Fibroblast of pulmonary artery (primary cell): ENCODE results near the gene KLK8.

Experiments used
- DNase-seq: peaks from one replicate; pipeline ENCODE4 v3.0.0-alpha.2; 2010; ENCODE audit warnings: low read depth
- H3K4me3 ChIP-seq: replicated peaks from 2 replicates; pipeline ENCODE4 v1.5.1; 2011; ENCODE audit warnings: low read depth, mild to moderate bottlenecking, control low read depth, low read length, moderate library complexity
- TF ChIP-seq, protein P1 (sequence below): IDR thresholded peaks from 2 replicates; pipeline ENCODE4 v1.5.1; 2011; ENCODE audit warnings: mild to moderate bottlenecking, control low read depth, low read length, inconsistent platforms; ENCODE audit errors: missing control alignments

Gene KLK8

DNA sequence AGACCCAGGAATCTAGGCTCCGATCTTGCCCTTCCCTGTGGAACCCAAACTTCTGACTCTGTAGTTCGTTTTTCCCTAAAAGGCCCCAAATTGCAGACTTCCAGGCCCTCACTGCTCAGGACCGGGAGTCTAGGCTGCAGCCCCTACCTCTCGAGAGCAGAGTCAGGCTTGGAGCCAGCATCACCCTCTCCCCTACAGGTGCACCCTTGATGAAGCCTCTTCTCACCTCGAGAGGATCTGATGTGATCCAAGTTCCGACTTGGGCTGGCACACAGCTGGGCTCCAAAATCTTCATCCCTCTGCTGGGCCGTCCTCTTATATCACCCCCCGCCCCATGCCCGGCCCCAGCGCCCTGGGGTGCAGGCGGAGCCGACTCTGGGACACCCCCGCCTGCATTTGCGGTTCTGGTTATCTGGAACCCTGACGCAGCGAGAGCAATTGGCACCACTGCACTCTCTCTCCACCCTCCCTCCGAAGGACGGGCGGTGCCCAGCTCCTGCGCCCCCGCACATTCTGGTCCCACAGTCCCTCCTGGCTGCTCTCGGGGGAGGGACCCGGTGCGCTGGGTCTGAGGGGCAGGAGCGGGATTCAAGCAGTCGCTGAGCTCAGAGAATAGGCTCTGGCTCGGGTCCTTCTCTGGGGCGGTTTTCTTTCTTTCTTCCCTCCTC lies 17.6 kb downstream of the KLK8 start, which contains the start of gene KLK7:
Gene KLK7 (minus strand): TSS at position 293 of the 668 bp plus-strand sequence. CDS start 1,518 bp downstream, outside the sequence.
- DNase-seq = no peak
- TF ChIP-seq, protein P1, sequence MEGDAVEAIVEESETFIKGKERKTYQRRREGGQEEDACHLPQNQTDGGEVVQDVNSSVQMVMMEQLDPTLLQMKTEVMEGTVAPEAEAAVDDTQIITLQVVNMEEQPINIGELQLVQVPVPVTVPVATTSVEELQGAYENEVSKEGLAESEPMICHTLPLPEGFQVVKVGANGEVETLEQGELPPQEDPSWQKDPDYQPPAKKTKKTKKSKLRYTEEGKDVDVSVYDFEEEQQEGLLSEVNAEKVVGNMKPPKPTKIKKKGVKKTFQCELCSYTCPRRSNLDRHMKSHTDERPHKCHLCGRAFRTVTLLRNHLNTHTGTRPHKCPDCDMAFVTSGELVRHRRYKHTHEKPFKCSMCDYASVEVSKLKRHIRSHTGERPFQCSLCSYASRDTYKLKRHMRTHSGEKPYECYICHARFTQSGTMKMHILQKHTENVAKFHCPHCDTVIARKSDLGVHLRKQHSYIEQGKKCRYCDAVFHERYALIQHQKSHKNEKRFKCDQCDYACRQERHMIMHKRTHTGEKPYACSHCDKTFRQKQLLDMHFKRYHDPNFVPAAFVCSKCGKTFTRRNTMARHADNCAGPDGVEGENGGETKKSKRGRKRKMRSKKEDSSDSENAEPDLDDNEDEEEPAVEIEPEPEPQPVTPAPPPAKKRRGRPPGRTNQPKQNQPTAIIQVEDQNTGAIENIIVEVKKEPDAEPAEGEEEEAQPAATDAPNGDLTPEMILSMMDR = no peak
- no peak within 1 kb of the TSS for H3K4me3 ChIP-seq

GRCh38 chr19:50982186-50982585 lies 19.2 kb downstream of the KLK8 start:
- no peak overlapping the region for H3K4me3 ChIP-seq
- TF ChIP-seq, protein P1 = no peak
- no peak for DNase-seq

DNA sequence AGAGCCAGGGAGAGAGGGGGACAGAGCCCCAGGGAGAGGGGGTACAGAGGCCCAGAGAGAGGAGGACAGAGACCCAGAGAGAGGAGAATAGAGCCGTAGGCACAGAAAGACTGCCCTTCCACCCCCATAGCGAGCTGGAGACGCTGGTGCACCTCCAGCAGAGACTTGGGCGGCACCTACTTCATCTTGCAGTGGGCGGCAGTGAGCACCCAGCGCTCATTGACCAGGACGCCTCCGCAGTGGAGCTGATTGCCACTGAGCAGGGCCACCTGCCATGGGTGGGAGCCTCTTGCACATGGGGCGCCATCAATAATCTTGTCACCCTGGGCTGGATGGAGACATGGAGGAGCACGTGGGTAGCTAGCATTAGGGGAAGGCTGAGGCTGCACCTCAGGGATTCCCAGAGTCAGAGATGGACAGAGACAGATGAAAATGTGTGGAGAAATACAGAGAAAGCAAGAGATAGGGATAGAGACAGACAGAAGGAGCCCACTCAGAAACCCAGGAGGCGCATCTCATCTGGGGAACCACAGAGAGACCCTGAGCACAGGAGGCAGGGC lies 19.7 kb downstream of the KLK8 start:
- DNase-seq = no peak
- TF ChIP-seq, protein P1 = no peak
- H3K4me3 ChIP-seq = no peak overlapping the region

GRCh38 chr19:50980208-50980607 lies 21.2 kb downstream of the KLK8 start:
- no peak overlapping the region for H3K4me3 ChIP-seq
- TF ChIP-seq, protein P1 = no peak
- DNase-seq = no peak

DNA sequence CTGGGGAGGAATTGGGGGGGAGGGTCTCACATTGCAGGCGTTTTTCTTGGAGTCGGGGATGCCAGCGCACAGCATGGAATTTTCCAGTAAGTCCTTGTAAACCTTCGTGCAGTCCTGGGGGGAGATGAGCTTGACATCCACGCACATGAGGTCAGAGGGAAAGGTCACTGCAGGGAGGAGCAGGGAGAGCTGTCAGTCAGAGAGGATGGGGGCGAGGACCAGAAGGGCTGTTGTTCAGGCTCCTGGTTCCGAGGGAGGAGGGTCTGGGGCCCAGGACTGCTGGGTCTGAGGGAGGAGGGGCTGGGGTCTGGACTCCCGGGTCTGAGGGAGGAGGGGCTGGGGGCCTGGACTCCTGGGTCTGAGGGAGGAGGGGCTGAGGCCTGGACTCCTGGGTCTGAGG lies 21.6 kb downstream of the KLK8 start:
- DNase-seq = no peak
- TF ChIP-seq, protein P1 = no peak
- H3K4me3 ChIP-seq = no peak overlapping the region

- H3K4me3 ChIP-seq = no peak overlapping the region
- TF ChIP-seq, protein P1 = no peak
- no peak for DNase-seq
Observed at GRCh38 chr19:50978772-50979390, 22.5 kb downstream of the KLK8 start.
